ENCODE data around the gene WDR37.
"Not testable (repeated sequence)": the region's sequence is repeated elsewhere in the genome, so short reads cannot be mapped to it uniquely, and the experiment has no call there.

Gene WDR37

DNA sequence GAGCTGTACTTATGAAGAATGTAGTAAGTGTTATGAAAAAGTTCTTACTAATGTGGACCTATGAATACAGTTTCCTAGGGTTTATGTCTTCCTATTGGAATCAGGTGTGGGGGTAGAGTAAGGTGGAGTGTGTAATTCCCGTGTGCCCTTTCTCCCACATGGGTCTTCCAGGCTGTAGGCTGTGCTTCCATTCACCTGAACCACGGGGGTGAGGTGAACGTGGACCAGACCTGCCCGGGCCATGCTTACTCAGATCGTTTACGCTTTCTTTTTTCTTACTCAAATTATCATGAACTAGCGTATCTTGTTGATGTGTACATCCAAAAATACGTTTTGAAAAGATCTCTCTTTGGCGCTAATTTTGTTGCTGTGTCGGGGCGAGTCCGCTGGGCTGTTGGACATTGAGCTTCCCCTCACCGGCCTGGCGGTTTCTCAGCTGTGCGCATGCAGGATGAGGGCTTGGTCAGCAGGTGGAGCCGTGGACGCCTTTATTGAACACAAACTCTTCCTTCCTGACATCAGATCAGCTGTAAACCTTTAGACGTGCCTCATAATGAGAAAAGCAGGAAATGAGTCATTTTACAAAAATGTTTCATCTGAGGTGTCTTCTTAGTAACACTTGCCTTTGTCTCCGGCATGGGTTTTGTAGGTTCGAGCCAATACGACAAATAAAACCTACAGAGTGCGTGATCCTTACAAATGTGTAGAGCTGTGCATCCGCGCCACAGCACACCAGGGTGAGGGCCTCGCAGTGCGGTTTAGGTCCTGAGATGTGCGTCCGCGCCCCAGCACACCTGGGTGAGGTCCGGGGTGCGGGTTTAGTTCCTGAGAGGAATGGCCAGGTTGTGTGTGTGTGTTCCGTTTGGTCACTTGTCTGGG lies 53.8 kb downstream of the WDR37 start:
- Histone ChIP-seq H3K9me3 (no peaks in the 10 kb centered on the region), H3K4me1 (no peaks in the 10 kb centered on the region), H3K27me3 (ENCODE audit: low read depth) (no peaks in the 10 kb centered on the region), H3K36me3 (replicated peaks) (peaks cover 21% of the 10 kb centered on the region), H3K4me3 (no peak overlapping the region)
- in situ Hi-C loops (cut with MboI; ENCODE audit: low sequenced_read_pairs), result no loop called here
- peak; percentile 60 to 78 for DNase-seq (ENCODE audit: low spot score in 2 of 2)

DNA sequence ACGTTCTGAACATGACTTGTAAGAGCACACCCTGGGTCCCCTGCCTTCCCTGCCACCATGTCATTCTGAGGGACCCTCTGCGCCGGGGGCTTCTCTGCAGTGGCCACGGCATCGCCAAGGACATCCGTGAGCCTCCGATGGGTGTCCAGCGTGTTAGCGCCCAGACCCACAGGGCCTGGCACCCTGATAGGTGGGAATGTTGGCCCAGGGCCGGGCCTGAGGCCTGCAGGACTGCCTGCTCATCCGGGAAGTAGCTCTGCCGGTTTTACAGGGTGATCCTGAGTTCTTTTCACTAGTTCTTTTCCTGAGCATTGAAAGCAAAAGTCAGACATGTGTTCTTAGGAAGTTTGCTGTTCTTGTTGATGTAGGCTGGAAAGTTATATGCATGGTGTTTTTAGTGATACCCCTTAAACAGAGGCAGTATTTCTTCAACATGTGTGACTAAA lies 54.5 kb downstream of the WDR37 start:
- Histone ChIP-seq H3K27me3 (ENCODE audit: low read depth) (no peaks in the 10 kb centered on the region), H3K36me3 (replicated peaks) (peaks cover 23% of the 10 kb centered on the region), H3K4me1 (no peaks in the 10 kb centered on the region), H3K9me3 (no peaks in the 10 kb centered on the region), H3K4me3 (no peak overlapping the region)
- no peak for DNase-seq (ENCODE audit: low spot score in 2 of 2)
- in situ Hi-C loops (cut with MboI; ENCODE audit: low sequenced_read_pairs), result no loop called here

DNA sequence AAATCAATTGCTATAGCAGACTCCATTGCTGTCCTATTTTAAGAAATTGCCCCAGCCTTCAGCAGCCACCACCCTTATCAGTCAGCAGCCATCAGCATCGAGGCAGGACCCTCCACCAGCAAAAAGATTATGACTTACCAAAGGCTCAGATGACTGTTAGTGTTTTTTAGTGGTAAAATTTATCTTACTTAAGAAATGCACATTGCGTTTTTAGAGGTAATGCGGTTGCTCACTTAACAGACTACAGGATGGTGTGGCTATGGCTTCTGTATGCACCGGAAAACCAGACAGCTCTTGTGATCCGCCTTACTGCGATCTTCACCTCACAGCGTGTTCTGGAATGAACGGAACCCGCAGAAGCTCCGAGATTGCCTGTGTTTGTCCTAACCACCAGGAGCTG lies 58.1 kb downstream of the WDR37 start:
- DNase-seq (ENCODE audit: low spot score in 2 of 2), result no peak
- no peaks in the 10 kb centered on the region for H3K27me3 ChIP-seq (ENCODE audit: low read depth)
- no peaks in the 10 kb centered on the region for H3K9me3 ChIP-seq
- H3K36me3 ChIP-seq (replicated peaks), result peaks cover 16% of the 10 kb centered on the region
- no peaks in the 10 kb centered on the region for H3K4me1 ChIP-seq
- in situ Hi-C loops (cut with MboI; ENCODE audit: low sequenced_read_pairs), result no loop called here
- no peak overlapping the region for H3K4me3 ChIP-seq

DNA sequence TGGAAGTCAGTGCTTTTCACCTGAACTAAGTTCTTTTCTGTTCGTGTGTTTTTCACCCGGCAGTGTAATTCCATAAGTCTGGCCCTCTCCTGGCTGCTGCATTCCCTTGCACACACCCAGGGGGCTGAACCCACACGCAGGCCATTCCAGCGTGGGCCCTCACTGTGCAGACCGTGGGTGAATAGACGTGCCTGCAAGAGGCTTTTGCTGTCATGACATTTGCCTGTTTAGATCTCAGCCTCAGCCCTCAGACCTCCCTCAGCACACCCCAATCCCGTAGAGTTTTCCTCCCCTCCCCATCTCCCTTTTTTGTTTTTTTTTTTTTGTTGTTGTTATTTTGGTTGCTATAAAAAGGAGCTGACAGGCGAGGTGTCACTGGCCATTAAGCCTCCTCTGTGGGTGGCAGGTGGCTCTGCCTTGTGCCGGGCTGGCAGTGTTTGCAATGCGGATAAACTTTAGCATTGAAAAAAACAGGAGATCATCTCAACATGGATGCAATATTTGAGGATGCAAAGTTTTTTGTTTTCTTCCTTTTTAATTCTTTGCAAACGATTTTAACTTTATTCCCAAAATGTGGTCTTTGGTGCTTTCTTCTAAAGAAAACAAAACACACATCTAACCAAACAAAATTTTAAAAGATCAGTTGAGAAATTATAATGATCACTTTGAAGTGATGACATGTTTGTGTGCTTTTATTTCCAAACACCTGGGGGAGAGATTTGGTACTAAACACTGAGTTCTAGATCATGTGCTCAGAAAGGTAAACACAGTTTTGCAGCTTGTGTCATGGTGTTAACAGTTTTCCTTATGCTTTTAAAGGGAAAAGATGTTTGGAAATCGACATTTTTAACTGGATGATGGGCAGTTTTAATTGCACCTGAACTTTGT lies 58.8 kb downstream of the WDR37 start:
- no peaks in the 10 kb centered on the region for H3K4me1 ChIP-seq
- H3K9me3 ChIP-seq, result no peaks in the 10 kb centered on the region
- no peak for DNase-seq (ENCODE audit: low spot score in 2 of 2)
- no peaks in the 10 kb centered on the region for H3K27me3 ChIP-seq (ENCODE audit: low read depth)
- in situ Hi-C loops (cut with MboI; ENCODE audit: low sequenced_read_pairs), result no loop called here
- H3K4me3 ChIP-seq, result no peak overlapping the region
- H3K36me3 ChIP-seq (replicated peaks), result peaks cover 19% of the 10 kb centered on the region

DNA sequence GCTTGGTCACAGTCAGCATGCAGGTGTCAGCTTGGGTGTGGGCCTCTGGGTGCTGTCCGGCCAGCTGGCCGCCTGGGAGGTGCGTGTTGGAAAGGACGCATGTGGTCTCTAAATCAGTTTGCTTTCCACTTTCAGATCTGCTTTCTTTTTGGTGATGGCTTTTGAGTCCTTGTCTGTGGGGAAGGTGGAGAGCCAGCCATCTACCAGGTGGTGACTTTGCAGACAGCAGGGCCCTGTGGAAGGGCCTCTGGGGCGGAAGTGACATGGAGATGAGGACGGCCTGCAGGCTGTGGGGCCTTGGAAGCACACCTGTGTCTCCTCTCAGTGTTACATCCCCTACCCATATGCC lies 59.4 kb downstream of the WDR37 start:
- no peak overlapping the region for H3K4me3 ChIP-seq
- no peaks in the 10 kb centered on the region for H3K27me3 ChIP-seq (ENCODE audit: low read depth)
- no peaks in the 10 kb centered on the region for H3K4me1 ChIP-seq
- peaks cover 16% of the 10 kb centered on the region for H3K36me3 ChIP-seq (replicated peaks)
- in situ Hi-C loops (cut with MboI; ENCODE audit: low sequenced_read_pairs), result no loop called here
- H3K9me3 ChIP-seq, result no peaks in the 10 kb centered on the region
- no peak for DNase-seq (ENCODE audit: low spot score in 2 of 2)

DNA sequence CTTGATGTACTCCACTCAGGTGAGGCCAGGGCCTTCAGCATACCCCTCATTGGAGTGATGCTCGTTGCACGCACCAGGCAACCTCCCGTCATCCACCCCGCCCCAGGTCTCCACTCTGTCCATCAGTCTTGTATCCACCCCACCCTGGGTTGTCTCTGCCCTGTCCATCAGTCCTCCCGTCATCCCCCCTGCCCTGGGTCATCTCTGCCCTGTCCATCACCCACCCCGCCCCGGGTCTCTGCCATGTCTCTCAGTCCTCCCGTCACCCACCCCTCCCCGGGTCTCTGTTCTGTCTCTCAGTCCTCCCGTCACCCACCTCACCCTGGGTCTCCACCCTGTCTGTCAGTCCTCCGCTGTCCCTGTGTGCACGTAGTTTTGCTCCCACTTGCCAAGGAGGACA lies 59.9 kb downstream of the WDR37 start:
- H3K4me1 ChIP-seq, result no peaks in the 10 kb centered on the region
- H3K4me3 ChIP-seq, result no peak overlapping the region
- H3K27me3 ChIP-seq (ENCODE audit: low read depth), result no peaks in the 10 kb centered on the region
- no peaks in the 10 kb centered on the region for H3K9me3 ChIP-seq
- H3K36me3 ChIP-seq (replicated peaks), result peaks cover 14% of the 10 kb centered on the region
- no peak for DNase-seq (ENCODE audit: low spot score in 2 of 2)
- in situ Hi-C loops (cut with MboI; ENCODE audit: low sequenced_read_pairs), result no loop called here

DNA sequence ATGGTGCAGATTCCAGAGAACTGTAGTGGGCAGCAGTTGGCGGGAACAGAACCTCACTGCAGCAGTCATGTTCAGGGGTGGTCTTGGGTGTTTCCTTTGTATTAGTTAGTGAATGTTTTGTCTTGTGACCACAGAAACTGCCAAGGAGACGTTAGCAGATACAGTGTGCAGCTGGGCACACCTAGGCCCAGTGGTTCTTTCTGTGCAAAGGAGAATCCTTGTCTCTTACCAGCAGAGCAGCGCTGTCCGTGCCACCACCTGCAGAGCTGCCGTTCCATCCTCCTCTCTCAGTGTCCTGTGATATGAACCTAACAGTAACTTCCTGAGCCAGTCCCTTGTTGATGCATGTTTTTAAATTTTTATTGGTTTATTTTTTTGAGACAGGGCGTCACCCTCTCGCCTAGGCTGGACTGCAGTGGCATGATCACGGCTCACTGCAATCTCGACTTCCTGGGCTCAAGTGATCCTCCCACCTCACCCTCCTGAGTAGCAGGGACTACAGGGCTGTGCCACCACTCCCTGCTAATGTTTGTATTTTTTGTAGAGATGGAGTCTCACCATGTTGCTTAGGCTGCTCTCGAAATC lies 60.6 kb downstream of the WDR37 start:
- no peak for DNase-seq (ENCODE audit: low spot score in 2 of 2)
- Histone ChIP-seq H3K27me3 (ENCODE audit: low read depth) (no peaks in the 10 kb centered on the region), H3K4me3 (no peak overlapping the region), H3K9me3 (no peaks in the 10 kb centered on the region), H3K4me1 (no peaks in the 10 kb centered on the region), H3K36me3 (replicated peaks) (peaks cover 14% of the 10 kb centered on the region)
- in situ Hi-C loops (cut with MboI; ENCODE audit: low sequenced_read_pairs), result no loop called here

DNA sequence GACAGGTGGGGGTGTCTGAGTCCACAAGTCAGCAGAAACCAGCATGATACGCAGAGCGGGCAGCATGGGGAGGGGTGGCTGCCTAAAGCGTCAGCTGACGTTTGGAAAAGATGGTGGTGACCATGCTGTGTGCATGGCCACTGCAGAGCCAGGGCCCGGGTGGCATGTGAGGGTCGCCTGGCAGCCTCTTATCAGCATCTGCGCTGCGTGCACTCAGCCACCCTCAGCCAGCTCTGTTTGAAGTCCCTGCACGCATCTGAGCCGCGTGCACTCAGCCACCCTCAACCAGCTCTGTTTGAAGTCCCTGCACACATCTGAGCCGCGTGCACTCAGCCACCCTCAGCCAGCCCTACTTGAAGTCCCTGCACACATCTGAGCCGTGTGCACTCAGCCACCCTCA lies 61.5 kb downstream of the WDR37 start:
- Histone ChIP-seq H3K9me3 (no peaks in the 10 kb centered on the region), H3K4me1 (no peaks in the 10 kb centered on the region), H3K36me3 (replicated peaks) (peaks cover 9% of the 10 kb centered on the region), H3K27me3 (ENCODE audit: low read depth) (no peaks in the 10 kb centered on the region), H3K4me3 (no peak overlapping the region)
- no peak for DNase-seq (ENCODE audit: low spot score in 2 of 2)
- in situ Hi-C loops (cut with MboI; ENCODE audit: low sequenced_read_pairs), result no loop called here

DNA sequence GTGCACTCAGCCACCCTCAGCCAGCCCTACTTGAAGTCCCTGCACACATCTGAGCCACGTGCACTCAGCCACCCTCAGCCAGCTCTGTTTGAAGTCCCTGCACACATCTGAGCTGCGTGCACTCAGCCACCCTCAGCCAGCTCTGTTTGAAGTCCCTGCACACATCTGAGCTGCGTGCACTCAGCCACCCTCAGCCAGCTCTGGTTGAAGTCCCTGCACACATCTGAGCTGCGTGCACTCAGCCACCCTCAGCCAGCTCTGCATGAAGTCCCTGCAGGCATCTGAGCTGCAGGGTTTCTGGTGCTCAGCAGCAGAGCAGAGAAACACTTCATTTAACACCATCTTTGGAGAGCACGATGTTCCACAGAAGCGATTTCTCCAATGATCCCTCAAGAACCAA lies 62.1 kb downstream of the WDR37 start:
- H3K9me3 ChIP-seq; in situ Hi-C loops (cut with MboI; ENCODE audit: low sequenced_read_pairs): not testable (repeated sequence)

DNA sequence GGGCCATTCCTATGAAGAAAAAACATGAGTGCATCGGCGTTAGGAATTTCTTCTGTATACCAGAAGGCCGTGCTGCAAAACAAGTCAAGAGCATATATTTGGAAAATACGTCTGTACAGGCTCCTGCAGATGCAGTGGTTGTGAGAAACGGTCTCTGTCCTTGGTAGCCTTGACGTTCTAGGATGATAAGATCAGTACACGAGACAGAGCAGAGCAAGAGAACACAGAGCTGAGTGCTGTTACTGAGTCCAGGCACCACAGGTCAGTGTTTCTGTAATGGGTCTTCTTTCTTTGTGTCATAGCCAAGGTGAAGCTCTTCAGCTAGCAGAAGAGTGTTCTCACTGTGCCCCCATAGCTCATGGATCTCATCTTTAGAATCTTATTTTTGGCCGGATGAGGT lies 62.8 kb downstream of the WDR37 start:
- in situ Hi-C loops (cut with MboI; ENCODE audit: low sequenced_read_pairs), result no loop called here
- peaks cover 9% of the 10 kb centered on the region for H3K36me3 ChIP-seq (replicated peaks)

More for the DNA sequence above, 62.1 kb downstream of the WDR37 start:
- not testable (repeated sequence) for H3K36me3 ChIP-seq (replicated peaks); DNase-seq (ENCODE audit: low spot score in 2 of 2); H3K27me3 ChIP-seq (ENCODE audit: low read depth); H3K4me1 ChIP-seq; H3K4me3 ChIP-seq

DNA sequence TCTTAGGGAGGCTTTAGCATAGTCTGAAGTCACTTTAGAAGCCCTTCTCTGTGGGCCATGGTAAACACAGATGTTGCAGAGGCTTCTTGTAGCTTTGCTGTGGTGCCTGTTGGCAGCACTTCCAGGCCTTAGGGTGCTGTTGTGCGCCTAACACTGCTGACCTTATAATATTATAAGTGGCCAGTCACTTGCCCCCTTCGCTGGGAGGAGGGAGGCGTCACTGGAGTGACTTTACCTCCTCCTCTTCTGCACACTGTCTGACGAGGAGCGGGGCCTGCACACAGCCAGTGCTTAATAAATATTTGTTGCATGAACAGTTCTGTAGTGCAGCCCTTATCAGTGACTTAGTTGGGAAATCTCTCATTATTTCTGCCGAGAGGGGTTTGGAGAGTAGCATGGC lies 63.3 kb downstream of the WDR37 start:
- Histone ChIP-seq H3K36me3 (replicated peaks) (peaks cover 9% of the 10 kb centered on the region), H3K9me3 (no peaks in the 10 kb centered on the region), H3K4me3 (no peak overlapping the region), H3K27me3 (ENCODE audit: low read depth) (no peaks in the 10 kb centered on the region), H3K4me1 (no peaks in the 10 kb centered on the region)
- no peak for DNase-seq (ENCODE audit: low spot score in 2 of 2)
- in situ Hi-C loops (cut with MboI; ENCODE audit: low sequenced_read_pairs), result no loop called here

More for the DNA sequence above, 62.8 kb downstream of the WDR37 start:
- DNase-seq (ENCODE audit: low spot score in 2 of 2), result no peak
- no peak overlapping the region for H3K4me3 ChIP-seq
- H3K4me1 ChIP-seq, result no peaks in the 10 kb centered on the region
- H3K27me3 ChIP-seq (ENCODE audit: low read depth), result no peaks in the 10 kb centered on the region
- no peaks in the 10 kb centered on the region for H3K9me3 ChIP-seq

DNA sequence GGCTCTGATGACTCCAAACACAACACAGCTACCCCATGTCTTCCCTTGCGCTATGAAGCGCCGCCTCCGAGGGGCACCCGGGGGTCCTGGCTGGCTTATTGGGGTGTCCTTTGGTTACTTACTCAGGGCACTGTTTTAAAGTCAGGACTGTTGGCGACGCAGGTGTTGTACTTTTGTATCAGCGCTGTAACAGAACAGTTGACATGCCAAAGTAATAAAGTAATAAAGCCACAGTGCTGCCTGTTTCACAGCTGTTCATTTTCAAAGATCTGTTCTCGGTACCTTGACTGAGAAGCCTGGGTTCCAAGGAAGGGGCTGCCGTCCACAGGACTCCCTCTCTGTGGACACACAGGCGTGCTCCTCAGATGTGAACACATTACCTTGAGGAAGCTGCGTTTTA lies 64.1 kb downstream of the WDR37 start:
- DNase-seq (ENCODE audit: low spot score in 2 of 2), result no peak
- in situ Hi-C loops (cut with MboI; ENCODE audit: low sequenced_read_pairs), result no loop called here
- H3K4me3 ChIP-seq, result no peak overlapping the region
- H3K27me3 ChIP-seq (ENCODE audit: low read depth), result no peaks in the 10 kb centered on the region
- no peaks in the 10 kb centered on the region for H3K4me1 ChIP-seq
- H3K9me3 ChIP-seq, result no peaks in the 10 kb centered on the region
- peaks cover 10% of the 10 kb centered on the region for H3K36me3 ChIP-seq (replicated peaks)

DNA sequence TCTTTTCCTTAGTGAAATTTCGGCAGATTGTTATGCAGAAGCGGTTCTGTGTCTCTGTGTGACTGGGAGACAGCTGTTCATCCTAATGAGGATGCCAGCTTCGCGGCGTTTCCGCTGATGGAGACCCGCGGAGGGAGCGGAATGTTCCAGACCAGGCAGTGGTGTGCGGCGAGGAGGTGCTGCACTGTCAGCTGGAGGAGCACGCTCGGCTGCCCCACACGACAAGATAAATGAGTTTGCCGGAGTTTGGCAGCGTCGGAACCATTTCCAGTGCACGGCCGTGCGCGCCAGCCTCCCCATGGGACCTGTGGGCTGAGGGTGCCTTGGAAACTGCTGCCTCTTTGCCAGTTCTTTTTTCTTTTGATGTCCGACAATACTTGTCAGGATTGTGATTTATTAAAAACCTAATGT lies 64.6 kb downstream of the WDR37 start:
- Histone ChIP-seq H3K4me3 (no peak overlapping the region), H3K9me3 (no peaks in the 10 kb centered on the region), H3K4me1 (no peaks in the 10 kb centered on the region), H3K36me3 (replicated peaks) (peaks cover 12% of the 10 kb centered on the region), H3K27me3 (ENCODE audit: low read depth) (no peaks in the 10 kb centered on the region)
- in situ Hi-C loops (cut with MboI; ENCODE audit: low sequenced_read_pairs), result no loop called here
- DNase-seq (ENCODE audit: low spot score in 2 of 2), result no peak

Data from HAP-1 (cell line).